HG02970 (cell line): ENCODE measurements around the gene AP5M1.
"Not testable (repeated sequence)": the region's sequence is repeated elsewhere in the genome, so short reads cannot be mapped to it uniquely, and the experiment has no call there.

Experiments
- ATAC-seq: cut with Tn5 transposase; IDR thresholded peaks from one replicate; pipeline ENCODE4 v1.9.1; 2021; ENCODE audit warnings: mild to moderate bottlenecking, moderate library complexity, moderate number of reproducible peaks; ENCODE audit not compliant: unreplicated experiment, low FRiP score

Gene AP5M1

GRCh38 chr14:57287745-57288144 is 19.0 kb downstream of the AP5M1 start:
- no peak for ATAC-seq

DNA sequence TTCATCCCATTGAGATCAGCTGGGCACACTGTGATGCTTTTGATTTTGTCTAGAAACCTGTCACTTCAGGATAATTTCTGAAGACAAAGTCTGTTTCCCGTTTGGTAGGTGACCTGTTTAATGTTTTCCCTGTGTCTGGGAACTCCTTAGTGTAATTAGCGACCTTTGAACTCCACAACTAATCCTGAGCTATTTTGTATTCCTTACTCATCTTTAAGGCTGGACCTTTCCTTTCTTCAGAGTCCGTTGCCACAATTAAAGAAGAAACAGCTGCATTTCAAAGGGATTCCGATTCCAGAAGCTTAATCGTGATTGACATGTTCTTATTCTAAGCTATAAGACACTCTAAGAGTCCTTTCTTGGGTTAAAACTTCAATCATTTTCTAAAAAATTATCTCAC is 22.0 kb downstream of the AP5M1 start:
- ATAC-seq = no peak

- no peak for ATAC-seq
Observed at GRCh38 chr14:57291692-57292647, 23.2 kb downstream of the AP5M1 start.

DNA sequence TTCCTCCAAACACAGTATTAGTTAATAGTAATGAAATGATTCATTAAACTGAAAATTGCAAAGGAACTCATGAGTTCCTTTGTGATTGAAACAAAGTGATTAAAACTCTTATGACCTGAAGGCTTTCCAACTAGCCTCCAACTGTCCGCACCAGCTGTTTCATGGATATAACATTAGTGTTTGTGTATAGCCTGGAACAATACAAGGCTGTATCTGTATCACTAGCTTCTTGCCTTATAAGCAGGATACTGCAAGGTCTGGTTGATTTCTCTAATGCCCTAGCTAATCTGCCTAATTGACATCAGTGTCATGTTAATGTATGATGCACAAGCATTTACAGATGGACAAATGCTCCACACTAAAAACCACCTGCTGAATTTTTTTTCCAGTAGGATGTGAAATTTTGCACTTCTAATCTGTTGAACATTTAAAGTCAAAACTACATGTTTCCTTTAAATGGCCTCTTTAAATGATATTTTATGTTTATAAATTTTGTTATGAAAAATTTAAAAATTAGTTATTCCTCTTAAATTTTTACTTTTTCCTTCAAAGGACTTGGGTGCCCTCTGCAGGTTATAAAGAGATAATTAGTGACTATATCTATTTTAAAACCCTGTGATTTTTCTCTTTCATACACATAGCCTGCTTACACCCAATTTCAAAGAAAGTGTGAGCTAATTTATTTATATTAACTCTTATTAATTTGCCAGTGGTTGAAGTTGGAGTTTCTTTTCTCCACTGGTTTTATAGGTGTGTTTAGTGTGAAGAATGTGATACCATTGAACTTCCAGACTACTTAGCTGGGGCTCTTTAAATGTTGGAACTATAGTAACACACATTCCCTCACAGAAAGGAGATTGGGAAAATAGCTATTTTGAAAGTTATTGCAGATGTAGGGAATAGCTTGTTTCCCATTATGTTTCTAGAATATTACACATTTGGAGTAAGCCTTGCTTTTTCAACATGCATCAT is 25.4 kb downstream of the AP5M1 start:
- ATAC-seq = no peak

GRCh38 chr14:57295239-57295638 is 26.5 kb downstream of the AP5M1 start:
- ATAC-seq = no peak

DNA sequence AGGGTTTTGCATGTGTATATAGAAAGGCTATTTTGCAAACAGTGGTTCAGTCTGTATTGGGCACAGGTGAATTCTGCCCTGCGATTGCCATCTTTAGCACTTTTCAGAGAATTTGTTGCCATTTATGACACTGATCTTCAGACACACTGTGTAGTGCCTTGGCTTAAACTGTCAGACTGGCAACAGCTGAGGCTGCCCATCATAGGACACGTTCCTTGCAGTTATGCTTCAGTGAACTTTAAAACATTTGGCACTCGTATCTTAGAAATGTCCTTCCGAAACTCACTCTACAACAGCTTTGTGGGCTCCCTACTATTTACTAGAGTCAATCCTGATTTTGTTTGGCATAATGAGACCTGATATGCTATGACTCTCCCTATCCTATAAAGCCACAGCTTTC is 29.1 kb downstream of the AP5M1 start:
- ATAC-seq = no peak

GRCh38 chr14:57299511-57299910 is 30.7 kb downstream of the AP5M1 start:
- ATAC-seq = no peak

DNA sequence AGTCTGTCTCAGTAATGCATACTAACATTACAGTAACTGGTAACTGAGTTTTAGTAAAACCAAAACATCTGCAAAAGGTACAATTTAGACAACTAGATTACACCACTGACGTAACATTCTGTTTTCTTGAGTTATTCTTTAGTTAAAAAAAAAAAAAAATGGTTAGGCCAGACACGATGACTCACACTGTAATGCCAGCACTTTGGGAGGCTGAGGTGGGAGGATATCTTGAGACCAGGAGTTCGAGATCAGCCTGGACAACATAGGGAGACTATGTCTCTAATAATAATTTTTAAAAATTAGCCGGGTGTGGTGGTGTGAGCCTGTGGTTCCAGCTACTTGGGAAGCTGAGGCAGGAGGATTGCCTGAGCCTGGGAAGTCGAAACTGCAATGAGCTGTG is 34.1 kb downstream of the AP5M1 start:
- ATAC-seq = no peak

- ATAC-seq = no peak
Observed at GRCh38 chr14:57314396-57315089, 45.8 kb downstream of the AP5M1 start.

- no peak for ATAC-seq
Observed at GRCh38 chr14:57317248-57317833, 48.6 kb downstream of the AP5M1 start.

DNA sequence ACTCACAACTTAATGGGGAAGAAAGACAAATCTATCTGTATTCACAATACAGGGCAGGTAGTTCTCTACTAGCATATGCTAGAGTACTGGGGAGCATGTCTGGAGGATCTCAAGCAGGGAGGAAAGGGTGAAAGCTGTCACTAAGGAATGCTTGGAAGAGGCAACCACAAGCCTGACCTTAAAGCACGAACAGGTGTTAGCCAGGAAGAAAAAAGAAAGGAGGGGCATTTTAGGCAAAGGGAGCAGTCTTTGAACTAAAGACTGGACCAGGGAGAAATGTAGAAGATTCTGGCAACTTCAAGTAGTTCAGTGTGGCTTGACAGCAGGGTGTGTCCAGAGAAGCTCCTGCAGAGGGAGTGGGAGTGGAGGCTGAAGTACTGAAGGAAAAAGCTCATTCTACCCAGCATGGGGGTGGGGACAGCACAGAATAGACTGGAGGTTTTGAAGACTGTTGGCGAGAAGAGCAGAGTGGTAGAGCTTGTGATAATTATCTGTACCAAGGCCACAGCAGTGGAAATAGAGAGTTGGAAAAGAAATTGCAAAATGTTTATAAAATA is 50.9 kb downstream of the AP5M1 start:
- ATAC-seq = no peak

GRCh38 chr14:57323721-57324120 is 55.0 kb downstream of the AP5M1 start:
- no peak for ATAC-seq

GRCh38 chr14:57326253-57326652 is 57.5 kb downstream of the AP5M1 start:
- ATAC-seq = no peak

DNA sequence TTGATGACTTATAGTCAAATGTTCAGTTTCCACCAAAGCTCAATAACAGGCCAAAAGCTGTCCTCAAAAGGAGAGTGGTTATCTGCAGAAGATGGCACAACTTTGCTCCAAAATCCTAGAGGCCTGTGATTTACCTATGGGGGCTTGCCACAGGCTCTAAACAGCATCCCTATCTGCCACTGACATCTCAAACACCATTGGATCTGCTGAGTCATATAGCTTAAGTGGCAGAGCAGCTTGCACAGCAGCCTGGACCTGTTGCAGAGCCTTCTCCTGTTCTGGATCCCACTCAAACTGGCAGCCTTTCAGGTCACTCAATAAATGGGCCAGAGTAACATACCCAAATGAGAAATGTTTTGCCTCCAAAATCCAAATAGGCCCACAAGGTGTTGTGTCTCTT is 61.1 kb downstream of the AP5M1 start:
- ATAC-seq = no peak

GRCh38 chr14:57332475-57332874 is 63.7 kb downstream of the AP5M1 start:
- not testable (repeated sequence) for ATAC-seq

GRCh38 chr14:57333726-57334125 is 65.0 kb downstream of the AP5M1 start:
- not testable (repeated sequence) for ATAC-seq

GRCh38 chr14:57343545-57344297 is 75.0 kb downstream of the AP5M1 start:
- ATAC-seq = not testable (repeated sequence)

DNA sequence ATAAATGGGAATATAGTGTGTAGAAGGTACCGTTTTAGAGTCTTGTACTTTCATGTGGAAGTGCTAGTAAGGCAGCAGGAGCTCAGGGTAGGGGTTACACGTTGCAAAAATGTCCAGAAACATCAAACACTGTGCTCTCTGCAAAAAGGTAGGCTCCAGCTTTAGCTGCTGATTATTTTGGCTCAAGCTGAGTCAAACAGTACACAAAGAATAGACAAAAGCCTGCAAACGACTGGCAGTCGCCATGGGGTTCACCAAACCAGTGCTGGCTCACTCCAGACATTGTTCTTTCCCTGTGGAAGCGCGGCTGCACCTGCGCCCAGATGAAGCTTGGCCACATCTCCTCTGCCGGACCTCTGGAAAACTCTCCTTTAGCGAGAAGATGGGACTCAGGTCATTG is 76.3 kb downstream of the AP5M1 start:
- no peak for ATAC-seq

- no peak for ATAC-seq
Observed at GRCh38 chr14:57346741-57347140, 78.0 kb downstream of the AP5M1 start.
